HG02610 (cell line): ENCODE data around the gene THY1.
A peak's percentile ranks its signal among the peaks of the same experiment; 100 is the strongest.
"Not testable (repeated sequence)": the region's sequence is repeated elsewhere in the genome, so short reads cannot be mapped to it uniquely, and the experiment has no call there.

Source experiments
- ATAC-seq: cut with Tn5 transposase; IDR thresholded peaks from one replicate; pipeline ENCODE4 v1.9.1; 2021; ENCODE audit warnings: mild to moderate bottlenecking, moderate library complexity; ENCODE audit not compliant: unreplicated experiment

THY1 gene

DNA sequence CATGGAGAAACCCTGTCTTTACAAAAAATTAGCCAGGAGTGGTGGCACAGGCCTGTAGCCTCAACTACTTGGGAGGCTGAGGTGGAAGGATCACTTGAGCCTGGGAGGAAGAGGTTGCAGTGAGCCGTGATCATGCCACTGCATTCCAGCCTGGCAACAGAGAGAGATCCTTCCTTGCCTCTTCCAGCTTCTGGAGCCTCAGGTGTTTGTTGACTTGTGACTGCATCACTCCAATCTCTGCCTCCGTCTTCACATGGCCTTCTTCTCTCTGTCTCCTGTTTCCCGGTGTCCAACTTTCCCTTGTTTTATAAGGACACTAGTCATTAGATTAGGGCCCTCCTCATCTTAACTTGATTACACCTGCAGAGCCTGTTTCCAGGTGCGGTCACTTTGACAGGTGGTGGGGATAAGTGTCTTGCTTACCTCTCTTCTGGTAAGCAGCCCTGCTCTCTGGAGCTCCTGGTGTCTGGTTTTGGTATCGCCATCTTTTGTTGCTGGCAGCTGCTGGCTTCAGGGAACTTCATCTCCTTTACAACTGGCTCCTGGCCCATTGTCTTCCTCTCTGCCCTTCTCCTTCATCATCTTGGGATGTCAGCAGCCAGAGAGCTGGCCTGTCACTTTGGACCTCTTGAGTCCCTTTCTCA lies 33.2 kb downstream of the THY1 start:
- no peak for ATAC-seq

DNA sequence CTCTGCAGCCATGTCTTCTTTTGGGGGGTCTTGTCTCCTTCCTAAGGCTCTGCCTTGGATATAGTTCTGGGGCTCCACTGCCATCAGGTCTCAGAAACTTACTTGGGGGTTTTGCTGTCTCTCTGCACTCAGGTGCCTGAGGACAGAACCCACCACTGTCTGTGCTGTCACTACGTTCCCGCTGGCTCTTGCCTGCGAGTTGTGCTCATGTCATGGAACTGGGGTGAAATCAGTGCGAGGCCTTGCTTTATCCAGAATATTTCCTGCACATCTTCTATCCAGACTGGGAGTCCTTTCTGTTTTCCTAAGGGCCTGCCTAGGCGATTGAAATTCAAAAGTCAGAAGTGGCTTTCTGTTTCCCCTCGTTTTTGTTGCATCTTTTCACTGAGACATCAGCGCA lies 34.9 kb downstream of the THY1 start:
- ATAC-seq = no peak

DNA sequence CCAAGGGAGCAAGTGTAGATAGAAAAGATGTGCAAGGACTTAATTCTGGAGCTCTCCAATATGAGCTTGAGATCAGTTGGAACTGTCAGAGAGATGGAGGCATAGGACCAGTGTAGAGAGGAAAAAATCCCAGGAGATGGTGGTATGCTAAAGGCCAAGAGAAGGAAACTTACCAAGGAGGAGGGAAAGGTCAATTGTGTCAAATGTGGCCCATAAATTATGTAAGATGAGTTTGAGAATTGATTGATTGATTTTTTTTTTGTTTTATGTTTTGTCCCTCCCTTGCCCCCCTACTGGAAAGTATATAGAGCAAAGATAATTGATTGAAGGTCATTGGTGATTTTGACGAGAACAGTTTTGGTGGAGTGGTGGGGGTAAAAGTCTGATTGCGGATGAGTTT lies 38.6 kb downstream of the THY1 start:
- ATAC-seq = no peak

DNA sequence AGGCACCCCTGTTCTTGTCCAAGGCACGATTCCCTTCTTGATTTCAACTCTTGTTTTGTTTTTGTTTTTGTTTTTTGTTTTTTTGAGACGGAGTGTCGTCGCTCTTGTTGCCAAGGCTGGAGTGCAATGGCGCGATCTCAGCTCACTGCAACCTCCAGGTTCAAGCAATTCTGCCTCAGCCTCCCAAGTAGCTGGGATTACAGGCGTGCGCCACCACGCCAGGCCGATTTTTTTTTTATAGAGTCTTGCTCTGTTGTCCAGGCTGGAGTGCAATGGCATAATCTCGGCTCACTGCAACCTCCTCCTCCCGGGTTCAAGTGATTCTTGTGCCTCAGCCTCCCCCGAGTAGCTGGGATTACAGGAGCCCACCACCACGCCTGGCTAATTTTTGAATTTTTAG lies 40.5 kb downstream of the THY1 start:
- ATAC-seq = not testable (repeated sequence)

DNA sequence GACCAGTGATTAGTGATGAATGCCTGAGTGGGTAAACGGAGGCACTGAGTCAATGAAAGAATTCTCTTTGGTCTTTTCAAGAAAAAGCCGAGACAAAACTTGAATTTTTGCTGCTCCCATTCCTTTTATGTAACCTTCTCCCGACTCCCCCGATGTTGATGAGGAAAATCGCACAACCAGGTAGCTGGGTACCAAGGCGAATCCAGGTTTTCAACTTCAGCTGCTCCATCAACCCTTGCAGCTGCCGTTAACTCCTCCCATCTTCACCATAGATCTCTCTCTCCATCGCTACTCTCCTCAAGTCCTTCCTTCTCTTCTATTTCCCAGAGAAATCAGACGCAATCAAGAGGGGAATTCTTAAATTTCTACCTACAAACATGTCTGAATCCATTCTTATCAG lies 40.9 kb downstream of the THY1 start:
- no peak for ATAC-seq

DNA sequence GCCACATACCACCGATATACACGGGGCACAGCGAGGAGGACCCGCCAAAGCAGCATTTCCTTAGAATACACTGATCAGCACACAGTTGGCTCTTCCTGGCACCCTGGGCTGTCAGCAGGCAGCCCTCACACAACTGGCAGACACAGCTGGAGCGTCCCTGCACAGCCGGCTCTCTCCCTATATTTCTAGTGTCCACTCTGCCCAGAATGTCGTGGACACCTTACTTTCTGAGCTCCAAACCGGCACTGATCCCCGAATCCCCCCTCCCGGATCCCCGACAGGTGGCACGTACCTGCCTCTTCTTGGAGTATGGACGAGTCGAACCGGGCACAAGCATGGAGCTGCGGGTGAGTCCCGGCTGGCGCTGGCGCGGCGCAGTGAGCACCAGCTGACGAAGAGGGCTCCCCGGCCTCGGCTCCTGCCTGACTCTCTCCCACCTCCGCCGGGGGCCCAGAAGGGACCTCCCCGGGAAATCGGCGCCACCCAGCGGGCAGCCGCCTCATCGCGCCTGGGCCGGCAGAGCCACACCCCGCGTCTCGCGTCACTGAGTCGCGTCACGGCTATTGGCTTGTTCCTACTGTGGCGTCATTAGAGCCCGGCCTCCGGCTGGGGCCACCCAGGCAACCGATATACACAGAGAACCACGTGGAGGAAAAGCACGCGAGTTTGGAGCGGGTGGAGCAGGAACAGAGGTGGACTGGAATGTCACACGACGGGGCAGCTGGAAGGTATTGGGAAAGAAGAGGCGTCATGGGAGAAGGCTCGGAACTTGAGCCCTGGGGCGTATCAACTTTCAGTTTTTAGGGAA lies 41.6 kb downstream of the THY1 start, which contains the start of gene USP2:
TSS of gene USP2 (minus strand) at position 510 of the 808 bp plus-strand sequence. CDS start 8,210 bp downstream, outside the sequence.
- ATAC-seq = peak; percentile 93

DNA sequence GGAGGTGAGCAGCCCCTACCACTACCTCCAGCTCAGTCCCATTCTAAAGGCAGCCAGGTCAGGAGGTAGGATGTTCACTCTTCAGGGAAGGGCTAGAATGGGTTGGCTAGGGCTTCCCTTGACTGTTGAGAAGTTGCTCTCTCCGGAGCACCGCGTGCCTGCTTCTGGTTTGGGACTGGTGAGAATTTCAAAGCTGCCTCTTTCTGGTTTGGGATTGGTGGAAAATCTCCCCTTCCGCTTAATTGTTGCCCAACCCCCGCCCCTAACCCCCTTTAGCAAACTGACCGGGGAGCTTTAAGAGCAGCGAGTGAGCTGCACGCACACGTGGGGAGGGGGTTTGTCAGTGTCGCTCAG lies 42.2 kb downstream of the THY1 start:
- no peak for ATAC-seq

DNA sequence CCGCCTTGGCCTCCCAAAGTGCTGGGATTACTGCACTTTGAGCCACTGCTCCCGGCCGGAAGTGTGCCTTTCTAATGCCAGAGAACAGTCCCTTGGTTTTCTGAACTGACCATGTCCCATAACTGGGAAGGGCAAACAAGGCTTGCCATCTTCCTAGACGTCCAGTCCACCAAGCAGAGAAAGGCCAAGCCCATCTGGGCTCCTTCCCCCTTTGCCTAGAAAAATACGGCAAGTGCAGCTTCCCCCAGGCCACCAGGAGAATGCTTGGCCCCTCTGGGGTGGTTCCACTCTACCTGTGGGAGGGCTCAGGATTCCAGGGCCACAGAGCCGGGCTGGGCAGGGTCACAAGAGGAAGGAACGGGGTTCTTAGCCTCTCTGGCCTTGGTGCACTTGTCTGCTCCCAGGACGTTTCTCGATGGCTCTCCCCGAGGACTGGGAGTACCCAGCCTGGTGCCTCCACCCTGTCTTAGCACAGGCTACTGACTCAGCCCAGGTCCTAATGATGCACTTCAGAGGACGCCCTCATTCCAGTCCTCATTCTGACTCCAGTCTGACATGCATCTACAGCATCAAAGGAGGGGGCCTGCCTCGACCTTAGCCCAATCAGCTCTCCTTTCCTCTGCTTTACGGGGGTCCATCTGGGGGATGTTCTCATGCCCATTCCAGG lies 42.7 kb downstream of the THY1 start:
- no peak for ATAC-seq

DNA sequence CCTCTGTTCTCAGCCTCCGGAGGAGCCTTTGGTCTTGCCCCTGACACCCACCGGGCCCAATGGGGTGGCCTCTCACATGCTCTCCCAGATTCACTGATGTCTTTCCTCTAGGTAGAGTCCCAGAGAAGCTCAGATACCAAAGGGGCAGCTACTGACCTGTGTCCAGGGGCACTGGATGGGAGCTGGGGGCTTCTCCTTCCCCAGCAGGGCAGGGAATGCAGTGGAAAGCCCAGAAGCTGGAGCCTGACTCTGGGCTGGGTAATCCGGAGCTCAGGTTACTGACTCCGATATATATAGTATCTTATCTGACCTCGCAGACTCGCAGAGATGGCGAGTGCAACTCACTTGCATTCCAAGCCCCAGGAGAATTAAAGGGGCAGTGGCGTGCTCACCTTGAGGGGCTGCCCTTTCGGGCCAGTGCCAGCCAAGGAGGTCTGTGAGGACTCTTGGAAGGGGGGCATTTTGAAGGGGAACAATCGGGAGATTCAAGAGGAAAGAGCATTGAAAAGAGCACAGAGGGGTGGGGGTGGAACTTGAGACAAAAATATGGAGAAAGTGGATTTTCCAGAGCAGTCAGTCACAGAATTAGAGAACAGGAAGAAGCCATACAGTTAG lies 44.0 kb downstream of the THY1 start:
- ATAC-seq = no peak

DNA sequence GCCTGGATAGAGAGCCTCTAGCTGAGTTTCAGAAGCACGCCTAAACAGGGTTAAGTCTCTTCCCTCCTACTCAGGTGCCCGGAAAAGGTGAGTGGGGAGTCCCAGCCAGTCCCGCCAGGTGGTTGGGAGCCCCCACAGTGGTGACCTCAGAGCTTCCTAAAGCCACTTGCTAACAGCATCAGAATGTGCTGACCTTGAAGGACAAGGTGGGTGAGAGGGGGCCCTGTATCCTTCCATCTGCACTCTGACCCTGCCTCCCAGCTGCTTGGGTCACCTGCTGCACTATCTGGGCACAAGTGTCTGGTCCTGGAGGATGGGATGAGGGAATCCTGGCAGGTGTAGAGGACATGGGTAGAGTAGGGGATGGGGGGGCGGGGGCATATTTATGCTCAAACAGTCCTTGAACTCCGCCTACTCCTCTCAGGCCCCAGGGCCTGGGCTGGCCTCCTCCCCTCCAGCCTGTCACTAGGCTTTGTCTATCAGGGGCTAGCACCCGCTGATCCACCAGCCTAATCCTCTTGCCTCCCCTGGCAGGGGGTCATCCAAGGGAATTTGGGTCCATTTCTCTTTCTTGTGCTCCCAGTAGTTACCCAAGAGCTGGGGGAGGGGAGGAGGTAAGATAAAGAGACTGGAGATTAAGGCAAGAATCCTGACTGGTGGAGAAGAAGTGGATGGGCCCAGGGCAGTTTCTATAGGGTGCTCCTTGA lies 44.9 kb downstream of the THY1 start:
- ATAC-seq = no peak

DNA sequence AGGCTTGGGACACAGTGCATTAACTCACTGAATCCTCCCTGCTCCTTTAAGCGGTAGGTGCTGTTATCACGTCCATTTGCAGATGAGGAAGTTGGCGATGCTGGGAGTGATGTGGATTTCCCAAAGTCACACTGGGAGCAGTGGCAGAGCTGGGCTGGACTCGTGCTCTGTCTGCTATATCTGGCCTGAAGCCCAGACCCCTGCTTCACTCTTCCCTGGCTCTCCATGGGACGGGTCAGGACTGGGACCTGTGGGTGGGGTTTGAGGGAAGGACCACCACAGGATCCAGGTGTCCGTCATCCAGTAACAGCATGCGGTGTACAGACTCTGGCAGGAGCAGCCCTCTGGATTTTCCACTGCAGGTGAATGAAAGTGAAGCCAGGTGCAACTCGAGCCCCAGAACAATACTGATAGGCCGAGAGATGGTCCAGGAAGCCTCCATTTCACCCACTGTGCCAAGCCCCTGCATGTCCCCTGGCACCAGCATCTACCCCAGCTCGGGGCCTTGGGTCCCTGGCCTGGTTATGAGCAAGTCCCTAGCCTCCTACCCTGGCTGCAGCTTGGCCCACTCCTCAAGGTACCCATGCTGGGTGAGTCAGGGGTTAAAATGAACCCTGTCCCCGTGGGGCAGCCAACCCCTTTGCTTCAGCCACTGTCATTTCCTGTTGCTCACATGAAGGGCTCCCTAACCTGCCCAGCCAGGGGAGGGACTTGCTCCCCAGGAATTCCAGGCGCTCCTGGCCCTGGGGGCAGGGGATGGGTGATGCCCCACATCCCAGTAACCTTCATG lies 45.7 kb downstream of the THY1 start:
- ATAC-seq = no peak

DNA sequence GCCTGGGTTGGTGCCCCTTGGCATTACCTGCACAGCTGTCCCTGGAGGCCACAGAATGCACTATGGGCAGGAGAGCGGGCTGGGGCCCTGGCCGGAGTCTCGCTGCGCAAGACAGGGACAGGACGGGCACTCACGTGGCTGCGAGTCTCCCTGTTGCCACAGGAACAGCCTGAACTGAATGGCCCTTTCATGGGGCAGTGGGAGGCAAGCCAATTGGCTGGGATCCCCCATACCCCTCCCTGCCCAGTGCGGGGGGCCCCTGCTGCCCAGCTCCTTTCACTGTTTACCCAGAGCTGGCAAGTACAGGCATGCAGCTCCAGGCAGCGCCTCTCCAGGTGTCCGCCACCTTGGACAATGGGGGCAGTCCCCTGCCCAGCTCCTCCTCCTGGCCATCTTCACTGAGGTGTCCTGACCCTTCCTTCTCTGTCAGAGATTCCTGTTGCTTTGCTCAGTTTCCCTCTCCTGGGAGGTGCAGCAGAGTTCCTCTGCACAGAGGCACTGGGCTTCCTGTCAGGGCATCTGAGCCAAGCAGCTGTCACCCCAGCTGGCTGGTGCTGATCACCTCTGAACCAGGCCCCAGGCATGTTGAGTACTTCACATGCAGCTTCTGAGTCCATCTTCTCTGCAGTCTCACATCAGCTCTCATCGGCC lies 46.6 kb downstream of the THY1 start:
- no peak for ATAC-seq

DNA sequence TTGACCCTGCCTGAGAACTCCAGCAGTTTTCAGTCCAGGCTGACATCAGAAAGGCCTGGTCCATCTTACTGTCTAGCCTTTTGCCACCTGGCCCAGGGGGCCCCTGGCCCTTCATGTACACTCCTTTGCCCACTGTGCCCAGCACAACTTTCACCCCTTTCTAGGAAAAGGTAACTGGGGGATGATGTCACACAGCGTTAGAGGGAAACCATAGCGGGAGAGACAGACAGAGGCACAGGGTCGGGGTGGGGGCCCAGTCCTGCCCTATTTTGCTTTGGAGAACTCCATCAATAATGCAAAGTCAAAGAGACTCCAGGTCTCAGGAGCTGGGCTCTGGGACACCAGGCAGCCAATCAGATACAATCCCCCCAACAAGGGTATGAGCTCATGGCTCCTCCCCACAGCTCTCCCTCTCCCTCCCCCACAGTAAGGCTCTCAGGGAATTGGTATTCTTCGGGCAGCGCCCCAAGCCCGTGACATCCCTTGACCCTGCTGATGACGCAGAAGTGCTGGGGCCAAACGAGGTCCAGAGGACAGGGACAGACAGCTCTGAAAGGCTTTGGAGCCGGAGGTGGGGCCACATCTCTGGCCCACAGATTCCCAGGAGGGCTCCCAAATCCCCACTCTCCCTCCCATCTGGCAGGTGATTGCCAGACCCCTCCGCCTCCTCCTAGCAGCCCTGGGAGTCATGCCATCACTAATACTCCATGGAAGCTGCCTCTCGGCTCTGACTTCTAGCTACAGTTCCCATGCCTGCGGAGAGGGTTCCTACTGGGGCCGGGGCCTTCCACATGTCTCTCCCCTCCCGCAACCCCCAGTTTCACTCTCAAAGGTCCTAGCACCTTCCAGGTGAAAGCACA lies 47.4 kb downstream of the THY1 start:
- no peak for ATAC-seq

DNA sequence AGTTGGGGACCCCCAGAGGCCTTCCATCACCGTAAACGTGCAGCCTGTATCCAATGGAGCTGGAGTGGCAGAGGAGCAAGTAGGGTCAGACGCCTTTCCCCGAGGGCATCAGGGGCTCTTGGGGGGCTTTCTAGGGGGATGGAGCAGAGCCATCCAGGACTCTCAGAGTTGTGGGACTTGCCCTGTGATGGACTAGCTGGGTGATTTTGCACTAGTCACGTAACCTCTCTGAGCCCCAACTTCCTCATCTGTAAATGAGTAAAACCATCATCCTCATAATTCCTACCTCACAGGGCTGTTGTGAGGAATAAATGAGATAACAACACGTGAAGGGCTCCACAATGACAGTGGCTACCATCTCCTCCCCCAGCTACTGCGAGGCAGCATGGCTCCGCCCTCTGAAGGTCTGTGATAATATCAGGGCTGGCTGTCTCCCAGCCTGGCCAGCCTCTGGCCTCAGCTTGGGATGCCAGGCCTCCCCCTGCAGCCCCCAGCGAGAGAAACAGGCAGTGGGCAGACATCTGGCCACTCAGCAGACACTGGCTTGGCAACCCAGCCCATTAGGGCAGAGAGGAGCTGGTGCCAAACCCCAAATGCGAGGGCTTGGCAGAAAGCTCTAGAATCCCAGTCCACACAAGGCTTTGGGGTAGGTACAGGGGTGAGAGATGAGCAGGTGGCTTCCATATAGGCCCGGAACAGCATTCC lies 48.2 kb downstream of the THY1 start:
- no peak for ATAC-seq

DNA sequence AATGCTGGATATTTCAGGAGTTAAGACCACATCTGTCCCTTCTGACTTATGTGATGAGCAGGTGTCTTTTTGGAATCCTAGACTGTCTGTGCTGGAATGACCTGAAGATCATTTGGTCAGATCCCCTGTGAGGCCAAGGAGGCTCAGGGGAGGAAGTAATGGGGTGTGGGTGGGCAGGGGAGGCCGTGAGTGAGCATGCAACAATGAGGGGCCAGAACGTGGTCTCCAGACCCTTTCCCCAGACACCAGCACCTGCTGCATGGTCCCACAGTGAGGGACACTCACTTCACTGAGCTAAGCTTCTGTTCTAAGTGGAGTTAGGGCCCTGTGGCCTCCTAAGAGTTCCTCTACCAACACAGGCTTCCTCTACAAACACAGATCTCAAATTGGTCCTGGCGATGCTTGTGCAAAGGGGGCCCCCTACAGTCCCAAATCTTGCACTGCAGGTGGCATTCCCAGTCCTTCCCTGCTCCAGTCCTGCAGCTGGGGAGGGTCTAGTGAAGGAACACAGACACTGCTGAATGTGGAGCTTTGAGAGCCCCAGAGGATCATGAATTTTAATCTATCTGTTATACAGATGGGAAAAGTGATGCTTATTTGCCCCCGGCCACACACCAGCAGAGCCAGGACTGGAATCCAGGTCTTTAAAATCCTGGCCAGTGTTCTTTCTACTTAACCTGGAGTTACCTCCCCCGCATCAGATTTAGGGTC lies 48.9 kb downstream of the THY1 start:
- no peak for ATAC-seq

DNA sequence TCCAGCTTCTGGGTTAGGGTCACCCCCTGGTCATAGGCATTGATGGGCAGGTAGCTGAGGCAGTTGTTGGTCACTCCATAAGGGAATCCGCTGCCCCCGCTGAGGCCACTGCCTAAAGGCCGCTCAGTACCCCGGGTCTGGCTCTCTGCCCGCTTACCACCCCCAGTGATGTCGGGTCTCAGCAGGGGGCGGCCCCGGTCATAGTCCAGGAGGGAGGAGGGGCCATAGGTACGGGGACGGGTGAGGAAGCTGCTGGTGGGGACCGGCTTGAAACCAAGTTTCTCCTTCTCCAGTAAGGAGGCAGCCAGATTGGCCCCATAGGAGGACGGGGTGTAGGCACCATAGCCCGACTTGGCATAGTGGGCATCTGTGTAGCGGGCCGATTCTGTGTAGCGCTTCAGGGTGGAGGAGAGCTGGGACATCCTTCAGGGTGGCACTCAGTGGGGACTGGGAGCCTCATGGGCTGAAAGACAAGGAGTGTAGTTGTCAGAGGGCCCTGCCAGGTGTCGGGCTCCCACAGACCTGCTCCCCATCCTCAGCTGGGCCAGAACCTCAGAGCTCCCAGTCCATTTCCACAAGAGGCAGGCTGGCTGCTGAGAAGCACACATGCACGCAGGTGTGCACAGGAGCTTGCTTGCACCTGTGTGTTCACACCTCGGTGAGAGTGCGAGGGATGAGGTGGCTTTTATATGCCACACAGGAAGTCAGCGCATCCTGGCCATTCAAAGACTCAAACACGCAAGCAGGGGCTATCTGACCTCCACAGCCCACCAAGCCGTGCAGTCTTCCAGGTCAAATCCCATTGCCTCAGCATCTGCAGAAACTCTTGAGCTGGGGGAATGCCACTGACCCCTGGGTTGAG lies 49.7 kb downstream of the THY1 start:
- ATAC-seq = no peak
